ENCODE results near the gene MUCL3. TPM values are rescaled to one million over a fixed set of nuclear protein-coding genes. Genes with fewer than 3 reads are reported as not detected.
"Not testable (repeated sequence)": the region's sequence is repeated elsewhere in the genome, so short reads cannot be mapped to it uniquely, and the experiment has no call there.

MUCL3 gene
- total RNA-seq, 1 experiment from 2014 or later = not detected

DNA sequence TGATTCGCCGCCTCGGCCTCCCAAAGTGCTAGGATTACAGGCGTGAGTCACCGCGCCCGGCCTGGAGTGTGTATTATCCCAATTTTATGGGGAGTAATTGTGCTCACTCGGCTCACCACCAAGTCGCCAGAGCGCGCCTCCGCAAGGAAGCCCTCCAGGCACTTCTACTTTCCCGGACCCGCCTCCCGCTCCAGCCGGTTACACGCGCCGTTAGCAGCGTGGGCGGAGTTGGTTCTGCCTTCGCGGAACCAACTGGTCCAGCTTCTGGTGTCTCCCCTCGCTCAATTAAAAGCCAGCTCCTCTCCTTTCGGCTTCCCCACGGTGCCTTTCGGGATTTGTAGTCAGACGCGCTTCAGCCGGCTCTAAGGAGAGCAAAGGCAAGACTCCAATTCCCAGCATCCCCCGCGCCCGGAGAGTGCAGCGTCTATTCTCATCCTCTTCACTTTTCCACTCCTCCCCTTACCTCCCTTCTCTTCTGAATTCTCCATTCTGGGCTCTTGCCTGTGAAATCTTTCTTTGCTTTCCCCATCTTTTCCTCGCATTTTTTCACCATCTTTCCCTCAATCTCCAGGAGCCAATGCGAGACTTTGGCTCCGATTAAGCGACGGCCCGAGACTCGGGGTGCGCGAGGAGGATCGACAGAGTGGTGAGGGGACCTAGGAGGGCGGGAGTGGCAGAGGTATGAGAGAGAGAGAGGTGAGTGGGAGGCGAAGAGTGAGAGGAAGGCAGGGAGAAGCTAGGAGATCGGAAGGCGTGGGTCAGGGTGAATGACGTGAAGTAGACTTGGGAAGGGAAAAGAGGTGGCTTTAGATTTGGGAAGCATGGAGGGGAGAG is 32.8 kb upstream of the MUCL3 start, which contains the start of gene GTF2H4:
Gene GTF2H4 (plus strand): TSS at position 450 of the 834 bp plus-strand sequence.
- in situ Hi-C loops (cut with HindIII; ENCODE audit: low sequenced_read_pairs) = no loop called here
- peak; percentile 99 for DNase-seq (ENCODE audit: low spot score)

DNA sequence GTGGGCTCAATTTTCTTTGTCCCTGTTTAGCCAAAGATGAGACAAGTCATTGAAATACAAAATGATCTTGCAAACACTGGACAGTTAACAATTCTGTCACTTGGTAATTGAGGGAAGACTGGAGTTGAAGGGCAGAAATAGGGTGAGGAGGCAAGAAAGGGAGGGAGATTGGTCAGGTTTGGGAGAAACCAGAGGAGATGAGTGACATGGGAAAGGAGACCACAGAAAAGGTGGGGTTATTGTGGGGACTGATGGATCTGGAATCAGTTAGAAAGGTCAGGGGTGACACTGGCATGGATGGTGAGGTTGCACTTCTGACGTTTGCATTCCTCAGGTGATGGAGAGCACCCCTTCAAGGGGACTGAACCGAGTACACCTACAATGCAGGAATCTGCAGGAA is 32.1 kb upstream of the MUCL3 start:
- in situ Hi-C loops (cut with HindIII; ENCODE audit: low sequenced_read_pairs) = no loop called here
- DNase-seq (ENCODE audit: low spot score) = no peak

DNA sequence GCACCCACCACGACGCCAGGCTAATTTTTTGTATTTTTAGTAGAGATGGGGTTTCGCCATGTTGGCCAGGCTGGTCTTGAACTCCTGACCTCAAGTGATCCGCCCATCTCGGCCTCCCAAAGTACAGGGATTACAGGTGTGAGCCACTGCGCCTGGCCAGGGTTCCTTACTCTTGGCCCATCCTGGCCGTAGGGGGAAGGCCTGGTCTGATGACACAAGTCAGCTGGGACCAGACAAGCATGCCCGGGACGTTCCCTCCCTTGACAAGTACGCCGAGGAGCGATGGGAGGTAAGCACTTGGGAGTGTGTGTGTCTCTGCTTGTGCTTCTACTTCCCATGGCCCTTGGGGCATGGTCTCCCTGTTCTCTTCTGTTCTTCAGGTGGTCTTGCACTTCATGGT is 30.3 kb upstream of the MUCL3 start:
- in situ Hi-C loops (cut with HindIII; ENCODE audit: low sequenced_read_pairs); DNase-seq (ENCODE audit: low spot score): not testable (repeated sequence)

DNA sequence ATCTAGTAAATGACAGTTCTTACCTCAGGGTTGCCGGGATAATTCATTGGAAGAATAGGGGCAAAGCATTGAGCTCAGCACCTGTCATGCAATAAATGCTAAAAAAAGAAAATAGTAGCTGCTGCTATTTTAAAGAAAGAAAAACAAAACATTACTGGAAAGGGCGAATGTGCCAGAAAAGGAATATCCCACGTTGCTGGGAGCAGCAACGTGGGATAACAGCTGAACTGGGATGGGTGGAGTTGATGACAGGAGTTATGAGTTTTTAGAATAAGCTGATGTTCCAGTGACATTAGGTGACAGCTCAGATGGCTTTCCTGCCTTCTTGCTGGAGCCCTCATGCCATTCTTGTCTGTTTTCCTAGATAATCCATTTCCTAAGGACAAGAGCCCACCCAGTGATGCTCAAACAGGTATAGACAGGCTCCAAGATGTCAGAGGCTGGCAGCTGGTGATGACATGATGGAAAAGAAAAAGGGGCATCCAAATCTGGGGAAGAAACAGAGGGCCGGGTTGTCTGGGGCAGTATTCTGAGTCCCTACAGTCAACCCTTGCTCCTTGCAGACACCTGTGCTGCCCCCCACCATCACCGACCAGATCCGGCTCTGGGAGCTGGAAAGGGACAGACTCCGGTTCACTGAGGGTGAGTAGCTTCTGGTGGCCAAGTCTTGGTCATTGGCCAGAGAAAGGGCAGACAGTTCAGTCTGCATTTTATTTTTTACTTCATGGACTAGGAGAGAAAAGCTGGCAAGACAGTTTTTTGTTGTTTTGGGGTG is 27.8 kb upstream of the MUCL3 start:
- in situ Hi-C loops (cut with HindIII; ENCODE audit: low sequenced_read_pairs) = no loop called here
- no peak for DNase-seq (ENCODE audit: low spot score)

GRCh38 chr6:30913721-30914075 is 27.1 kb upstream of the MUCL3 start:
- in situ Hi-C loops (cut with HindIII; ENCODE audit: low sequenced_read_pairs) = no loop called here
- no peak for DNase-seq (ENCODE audit: low spot score)

GRCh38 chr6:30914076-30914853 is 26.5 kb upstream of the MUCL3 start, which contains the start of gene VARS2:
VARS2 (plus strand) TSS chr6:30914238; CDS start chr6:30914837, 599 bp downstream.
- in situ Hi-C loops (cut with HindIII; ENCODE audit: low sequenced_read_pairs) = no loop called here
- DNase-seq (ENCODE audit: low spot score) = peak; percentile 87

DNA sequence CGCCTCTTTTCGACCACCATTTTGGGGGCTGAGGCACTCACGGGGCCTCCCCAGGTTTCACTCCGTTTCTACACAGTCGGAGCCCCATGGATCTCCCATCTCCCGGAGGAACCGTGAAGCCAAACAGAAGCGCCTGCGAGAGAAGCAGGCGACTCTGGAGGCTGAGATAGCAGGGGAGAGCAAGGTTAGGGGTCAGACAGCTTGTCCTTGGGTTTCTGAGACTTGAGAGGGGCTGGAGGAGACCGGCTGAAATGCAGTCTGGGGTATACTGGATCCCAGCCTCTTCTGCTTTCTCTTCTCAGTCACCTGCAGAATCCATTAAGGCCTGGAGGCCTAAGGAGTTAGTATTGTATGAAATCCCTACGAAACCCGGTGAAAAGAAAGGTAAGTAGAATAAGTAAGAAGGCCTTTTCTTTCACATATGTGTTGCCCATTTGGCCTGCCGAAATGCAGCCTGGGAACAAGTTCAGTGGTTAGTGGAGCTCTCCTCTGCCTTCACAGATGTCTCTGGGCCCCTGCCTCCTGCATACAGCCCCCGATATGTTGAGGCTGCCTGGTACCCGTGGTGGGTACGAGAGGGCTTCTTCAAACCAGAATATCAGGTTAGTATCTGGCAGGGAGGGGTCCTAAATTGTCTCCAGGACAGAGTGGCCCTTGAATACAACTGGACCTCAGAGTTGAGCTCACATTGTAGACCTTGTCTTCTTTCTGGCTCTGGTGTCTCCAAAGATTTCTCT is 25.8 kb upstream of the MUCL3 start:
- in situ Hi-C loops (cut with HindIII; ENCODE audit: low sequenced_read_pairs) = no loop called here
- peak; percentile 28 for DNase-seq (ENCODE audit: low spot score)

DNA sequence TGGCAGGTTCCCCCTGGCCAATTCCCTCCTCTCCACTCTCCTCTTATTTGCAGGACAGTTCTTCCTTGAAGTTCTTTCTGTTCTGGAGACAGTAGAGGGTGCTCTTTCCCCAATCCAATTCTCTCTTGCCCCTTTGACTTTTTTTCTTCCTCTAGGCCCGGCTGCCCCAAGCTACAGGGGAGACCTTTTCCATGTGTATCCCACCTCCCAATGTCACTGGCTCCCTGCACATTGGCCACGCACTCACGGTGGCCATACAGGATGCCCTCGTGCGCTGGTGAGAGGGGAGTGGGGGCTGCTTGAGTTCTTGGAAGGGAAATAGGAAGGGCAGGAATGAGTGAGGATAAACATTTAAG is 25.2 kb upstream of the MUCL3 start:
- in situ Hi-C loops (cut with HindIII; ENCODE audit: low sequenced_read_pairs) = no loop called here
- peak; percentile 78 for DNase-seq (ENCODE audit: low spot score)

- in situ Hi-C loops (cut with HindIII; ENCODE audit: low sequenced_read_pairs) = no loop called here
- DNase-seq (ENCODE audit: low spot score) = no peak
These were observed 23.7 kb upstream of the MUCL3 start for GRCh38 chr6:30917041-30917440.

DNA sequence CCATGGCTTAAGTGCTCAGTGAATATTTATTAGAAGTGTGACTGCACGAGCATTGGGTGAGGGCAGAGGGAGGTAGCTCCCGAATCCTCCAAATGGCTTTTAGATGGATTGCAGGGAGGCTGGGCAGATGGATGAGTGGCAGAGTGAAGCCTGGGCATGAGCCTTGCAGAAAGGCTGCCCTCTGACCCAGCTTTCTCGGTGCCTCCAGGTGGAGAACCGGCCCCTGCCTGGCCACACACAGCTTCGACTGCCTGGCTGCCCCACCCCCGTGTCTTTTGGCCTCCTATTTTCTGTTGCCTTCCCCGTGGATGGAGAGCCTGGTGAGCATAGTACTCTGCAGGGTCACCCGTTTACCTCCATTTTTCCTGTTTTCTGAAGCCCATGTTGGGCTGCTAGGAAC is 23.3 kb upstream of the MUCL3 start:
- in situ Hi-C loops (cut with HindIII; ENCODE audit: low sequenced_read_pairs) = no loop called here
- no peak for DNase-seq (ENCODE audit: low spot score)

DNA sequence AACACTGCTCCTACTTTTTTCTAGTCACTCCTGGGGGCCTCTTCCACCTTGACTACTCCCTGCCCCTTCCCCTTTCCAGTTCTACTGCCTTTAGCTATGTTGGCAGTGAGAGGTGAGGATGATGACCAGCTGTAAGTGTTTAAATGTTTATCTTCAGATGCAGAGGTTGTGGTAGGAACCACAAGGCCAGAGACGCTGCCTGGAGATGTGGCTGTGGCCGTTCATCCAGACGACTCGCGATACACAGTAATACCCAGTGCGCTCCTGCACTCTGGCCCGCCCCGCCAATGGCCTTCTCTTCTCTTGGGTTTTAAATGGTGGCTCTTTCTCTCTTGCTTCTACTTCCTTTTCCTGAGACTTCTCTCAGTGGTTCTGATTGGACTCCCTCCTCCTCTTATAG is 22.1 kb upstream of the MUCL3 start:
- no peak for DNase-seq (ENCODE audit: low spot score)
- in situ Hi-C loops (cut with HindIII; ENCODE audit: low sequenced_read_pairs) = no loop called here

DNA sequence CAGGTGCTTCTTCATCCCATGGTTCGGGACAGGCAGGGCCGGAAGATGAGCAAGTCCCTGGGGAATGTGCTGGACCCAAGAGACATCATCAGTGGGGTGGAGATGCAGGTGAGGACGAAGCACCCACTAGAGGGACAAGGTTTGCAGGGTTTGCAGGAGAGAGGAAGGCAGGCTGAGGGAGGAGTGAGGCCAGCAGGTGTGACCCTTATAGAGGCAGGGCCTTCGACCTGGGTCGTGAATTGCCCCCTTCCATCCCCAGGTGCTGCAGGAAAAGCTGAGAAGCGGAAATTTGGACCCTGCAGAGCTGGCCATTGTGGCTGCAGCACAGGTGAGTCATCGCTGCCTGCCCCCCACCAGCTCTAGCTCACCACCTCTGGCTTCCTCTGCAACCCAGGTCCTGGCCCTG is 18.3 kb upstream of the MUCL3 start:
- in situ Hi-C loops (cut with HindIII; ENCODE audit: low sequenced_read_pairs) = no loop called here
- DNase-seq (ENCODE audit: low spot score) = no peak

DNA sequence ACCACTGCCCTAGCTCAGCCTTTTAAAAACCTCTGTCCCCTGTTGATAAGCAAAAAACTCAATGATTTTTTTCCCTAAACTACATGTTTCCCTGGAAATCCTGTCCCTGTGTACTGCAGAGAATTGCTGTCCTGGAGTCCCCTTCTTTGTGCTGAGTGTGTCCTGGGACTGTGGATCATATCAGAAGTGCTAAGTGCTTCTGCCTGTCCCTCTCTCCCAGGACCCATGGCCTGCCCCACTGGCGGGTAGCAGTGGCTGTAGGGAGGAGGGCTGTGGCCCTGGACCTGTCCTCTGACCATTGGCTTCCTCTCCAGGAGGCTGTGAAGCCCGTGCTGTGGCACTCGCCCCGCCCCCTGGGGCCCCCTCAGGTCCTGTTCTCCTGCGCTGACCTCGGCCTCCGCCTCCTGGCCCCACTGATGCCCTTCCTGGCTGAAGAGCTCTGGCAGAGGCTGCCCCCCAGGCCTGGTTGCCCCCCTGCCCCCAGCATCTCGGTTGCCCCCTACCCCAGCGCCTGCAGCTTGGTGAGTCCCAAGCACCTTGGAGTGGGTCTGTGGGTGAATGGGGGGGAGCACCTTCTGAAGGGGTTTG is 16.6 kb upstream of the MUCL3 start:
- in situ Hi-C loops (cut with HindIII; ENCODE audit: low sequenced_read_pairs); DNase-seq (ENCODE audit: low spot score): not testable (repeated sequence)

DNA sequence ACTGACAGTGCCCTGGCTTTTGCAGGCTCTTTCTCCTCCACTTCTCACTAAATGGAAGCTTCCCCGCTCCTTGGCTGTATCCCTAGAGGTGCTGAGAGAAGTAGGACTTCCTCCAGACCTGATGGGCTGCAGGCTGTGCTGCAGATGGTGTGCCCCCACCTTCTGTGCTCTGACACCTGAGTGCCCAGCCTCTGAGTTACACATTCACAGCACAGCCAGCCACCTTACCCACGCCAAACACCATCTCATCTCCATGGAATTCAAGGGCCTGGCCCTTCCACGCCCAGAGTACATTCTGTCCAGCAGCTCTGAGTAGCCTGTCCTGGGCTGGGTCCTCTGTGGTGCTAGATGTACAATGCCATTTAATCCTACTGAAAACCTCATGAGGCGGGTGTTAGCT is 14.1 kb upstream of the MUCL3 start:
- in situ Hi-C loops (cut with HindIII; ENCODE audit: low sequenced_read_pairs) = no loop called here
- DNase-seq (ENCODE audit: low spot score) = peak; percentile 84

- in situ Hi-C loops (cut with HindIII; ENCODE audit: low sequenced_read_pairs); DNase-seq (ENCODE audit: low spot score): not testable (repeated sequence)
These were observed 13.7 kb upstream of the MUCL3 start for GRCh38 chr6:30927080-30927479.

- DNase-seq (ENCODE audit: low spot score) = no peak
- in situ Hi-C loops (cut with HindIII; ENCODE audit: low sequenced_read_pairs) = no loop called here
These were observed 12.1 kb upstream of the MUCL3 start for GRCh38 chr6:30928677-30929076.

GRCh38 chr6:30930506-30930905 is 10.3 kb upstream of the MUCL3 start:
- DNase-seq (ENCODE audit: low spot score) = no peak
- in situ Hi-C loops (cut with HindIII; ENCODE audit: low sequenced_read_pairs) = no loop called here

DNA sequence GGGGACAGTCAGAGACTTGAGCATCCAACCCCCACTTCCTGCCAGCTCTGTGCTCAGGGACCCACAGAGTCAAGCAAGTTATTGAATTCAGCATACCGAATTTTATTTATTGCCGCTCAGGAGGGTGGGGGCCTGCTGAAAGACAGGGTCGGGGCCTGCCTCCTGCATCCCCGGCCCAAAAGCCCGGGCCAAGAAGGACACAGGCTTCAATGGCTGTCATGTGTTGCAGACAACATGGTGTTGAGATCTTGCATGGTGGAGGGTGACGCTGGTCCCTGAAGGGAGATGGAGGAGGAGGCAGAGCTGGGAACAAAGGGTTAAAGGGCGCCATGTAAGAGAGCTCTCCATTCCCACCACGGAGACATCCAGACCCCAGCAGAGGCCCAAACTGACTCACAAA is 9.5 kb upstream of the MUCL3 start:
- DNase-seq (ENCODE audit: low spot score) = no peak
- in situ Hi-C loops (cut with HindIII; ENCODE audit: low sequenced_read_pairs) = no loop called here

Measured in G401 (cell line).